Measurements from ENCODE around the gene NCOA5.

DNA sequence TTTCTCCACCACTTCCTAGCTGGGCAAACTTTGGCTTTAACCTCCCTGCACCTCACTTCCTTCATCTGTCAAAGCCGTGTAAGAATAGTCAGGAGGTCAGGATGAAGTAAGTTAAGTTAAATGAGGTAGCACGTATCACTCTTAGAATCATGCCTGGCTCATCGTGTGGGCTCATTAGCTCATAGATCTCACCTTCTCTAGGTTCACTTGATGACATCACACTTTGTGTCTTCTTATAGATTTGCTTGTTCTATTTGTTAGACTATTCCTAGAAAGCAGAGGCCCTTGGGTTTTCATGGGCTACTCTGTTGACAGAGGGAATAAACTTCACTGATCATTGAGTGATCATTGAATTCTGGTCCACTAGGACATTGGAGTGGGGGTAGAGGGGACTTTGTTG lies 12.2 kb upstream of the NCOA5 start:
- TF ChIP-seq CTCF (IDR thresholded peaks at IDR 0.05 in 8 of 11, conservative IDR thresholded peaks at IDR 0.05 in 3 of 11): no peak
- TF ChIP-seq POLR2A (IDR thresholded peaks at IDR 0.05): no peak
